ENCODE results near the gene RNF44. TPM values are rescaled to one million over a fixed set of nuclear protein-coding genes. Genes with fewer than 3 reads are reported as not detected.
A peak's percentile ranks its signal among the peaks of the same experiment; 100 is the strongest.

The RNF44 gene
- total RNA-seq, 5 donors from 2014 or later (not counting 1 experiment from before 2014, with no cell fraction given): 250 to 319 (median 294) TPM

GRCh38 chr5:176500511-176500910, 36.7 kb downstream of the RNF44 start:
- CTCF ChIA-PET: no interaction called here
- H3K27ac Mint-ChIP-seq: no peak overlapping the region
- no CpG with 5 or more reads among the region's 3 CpGs for WGBS (ENCODE audit: insufficient coverage)
- H3K4me1 Mint-ChIP-seq: no peaks in the 10 kb centered on the region
- POLR2A ChIA-PET: no interaction called here
- Histone ChIP-seq H3K4me1 (ENCODE audit: control insufficient read depth in 1 of 2, extremely low read depth in 1 of 2, insufficient read depth in 2 of 2, low read length in 2 of 2) (no peaks in the 10 kb centered on the region), H3K27ac (ENCODE audit: low read length) (no peak overlapping the region), H3K36me3 (ENCODE audit: control insufficient read depth in 2 of 2, extremely low read depth in 1 of 2, insufficient read depth in 1 of 2, low read length in 1 of 2) (peaks cover 0 to 72% of the 10 kb centered on the region in 2 donors), H3K9me3 (no peaks in the 10 kb centered on the region), H3K4me3 (ENCODE audit: control insufficient read depth in 1 of 2, extremely low read depth in 1 of 2, low read length in 1 of 2) (no peak overlapping the region), H3K27me3 (replicated peaks in 1 of 2; ENCODE audit: control insufficient read depth in 2 of 2, extremely low read depth in 1 of 2, insufficient read depth in 2 of 2, low read length in 1 of 2) (no peaks in the 10 kb centered on the region)
- peaks cover 56% of the 10 kb centered on the region for H3K36me3 Mint-ChIP-seq
- H3K9me3 Mint-ChIP-seq: no peaks in the 10 kb centered on the region
- DNase-seq (no peak), ATAC-seq (replicated peaks in 1 of 4) (no peak)
- H3K27me3 Mint-ChIP-seq: no peaks in the 10 kb centered on the region
- H3K4me3 Mint-ChIP-seq: no peak overlapping the region

- Histone ChIP-seq H3K36me3 (ENCODE audit: control insufficient read depth in 2 of 2, extremely low read depth in 1 of 2, insufficient read depth in 1 of 2, low read length in 1 of 2) (peaks cover 0 to 73% of the 10 kb centered on the region in 2 donors), H3K4me1 (ENCODE audit: control insufficient read depth in 1 of 2, extremely low read depth in 1 of 2, insufficient read depth in 2 of 2, low read length in 2 of 2) (no peaks in the 10 kb centered on the region), H3K9me3 (no peaks in the 10 kb centered on the region), H3K27me3 (replicated peaks in 1 of 2; ENCODE audit: control insufficient read depth in 2 of 2, extremely low read depth in 1 of 2, insufficient read depth in 2 of 2, low read length in 1 of 2) (no peaks in the 10 kb centered on the region), H3K27ac (ENCODE audit: low read length) (no peak overlapping the region), H3K4me3 (ENCODE audit: control insufficient read depth in 1 of 2, extremely low read depth in 1 of 2, low read length in 1 of 2) (no peak overlapping the region)
- DNase-seq: no peak
- no peak for ATAC-seq (replicated peaks in 1 of 4)
- H3K27me3 Mint-ChIP-seq: no peaks in the 10 kb centered on the region
- H3K27ac Mint-ChIP-seq: peak overlapping the region in 1 of 2 donors; percentile 16
- ChIA-PET CTCF (no interaction called here), POLR2A (no interaction called here)
- WGBS (ENCODE audit: insufficient coverage): 100% methylated on average over 1 of the region's 5 CpGs
- H3K4me3 Mint-ChIP-seq: no peak overlapping the region
- H3K4me1 Mint-ChIP-seq: no peaks in the 10 kb centered on the region
- peaks cover 48% of the 10 kb centered on the region for H3K36me3 Mint-ChIP-seq
- no peaks in the 10 kb centered on the region for H3K9me3 Mint-ChIP-seq
These were observed 37.9 kb downstream of the RNF44 start for GRCh38 chr5:176499273-176499672.

GRCh38 chr5:176497852-176498251, 39.4 kb downstream of the RNF44 start:
- Histone ChIP-seq H3K9me3 (no peaks in the 10 kb centered on the region), H3K4me1 (ENCODE audit: control insufficient read depth in 1 of 2, extremely low read depth in 1 of 2, insufficient read depth in 2 of 2, low read length in 2 of 2) (no peaks in the 10 kb centered on the region), H3K27me3 (replicated peaks in 1 of 2; ENCODE audit: control insufficient read depth in 2 of 2, extremely low read depth in 1 of 2, insufficient read depth in 2 of 2, low read length in 1 of 2) (no peaks in the 10 kb centered on the region), H3K4me3 (ENCODE audit: control insufficient read depth in 1 of 2, extremely low read depth in 1 of 2, low read length in 1 of 2) (no peak overlapping the region), H3K36me3 (ENCODE audit: control insufficient read depth in 2 of 2, extremely low read depth in 1 of 2, insufficient read depth in 1 of 2, low read length in 1 of 2) (peaks cover 6 to 76% of the 10 kb centered on the region in 2 donors), H3K27ac (ENCODE audit: low read length) (no peak overlapping the region)
- Mint-ChIP-seq H3K27ac (no peak overlapping the region), H3K9me3 (no peaks in the 10 kb centered on the region), H3K4me1 (no peaks in the 10 kb centered on the region), H3K4me3 (no peak overlapping the region), H3K36me3 (peaks cover 62% of the 10 kb centered on the region), H3K27me3 (no peaks in the 10 kb centered on the region)
- DNase-seq: no peak
- CTCF ChIA-PET: no interaction called here
- ATAC-seq (replicated peaks in 1 of 4): no peak
- POLR2A ChIA-PET: no interaction called here
- 80% methylated on average over 1 of the region's 9 CpGs for whole genome bisulfite sequencing (ENCODE audit: insufficient coverage)

- no peaks in the 10 kb centered on the region for H3K9me3 Mint-ChIP-seq
- Histone ChIP-seq H3K4me3 (ENCODE audit: control insufficient read depth in 1 of 2, extremely low read depth in 1 of 2, low read length in 1 of 2) (no peak overlapping the region), H3K36me3 (ENCODE audit: control insufficient read depth in 2 of 2, extremely low read depth in 1 of 2, insufficient read depth in 1 of 2, low read length in 1 of 2) (peaks cover 10 to 69% of the 10 kb centered on the region in 2 donors), H3K4me1 (ENCODE audit: control insufficient read depth in 1 of 2, extremely low read depth in 1 of 2, insufficient read depth in 2 of 2, low read length in 2 of 2) (peaks cover 7 to 14% of the 10 kb centered on the region in 2 experiments), H3K27me3 (replicated peaks in 1 of 2; ENCODE audit: control insufficient read depth in 2 of 2, extremely low read depth in 1 of 2, insufficient read depth in 2 of 2, low read length in 1 of 2) (no peaks in the 10 kb centered on the region), H3K9me3 (no peaks in the 10 kb centered on the region), H3K27ac (ENCODE audit: low read length) (no peak overlapping the region)
- ATAC-seq (replicated peaks in 1 of 4) (no peak), DNase-seq (no peak)
- WGBS (ENCODE audit: insufficient coverage): 97% methylated on average over 3 of the region's 3 CpGs
- H3K36me3 Mint-ChIP-seq: peaks cover 62% of the 10 kb centered on the region
- no peak overlapping the region for H3K27ac Mint-ChIP-seq
- H3K4me3 Mint-ChIP-seq: no peak overlapping the region
- POLR2A ChIA-PET: interaction anchor here in 1 of 2 donors (0.6 kb wide), 1 partner anchor 37 kb away, joined by 3 read pairs; no protein-coding TSS in a partner anchor
- CTCF ChIA-PET: interaction anchor here in 1 of 2 donors (1.4 kb wide), 1 partner anchor 44 kb away, joined by 3 read pairs; the partner anchor contains the start of gene FAF2
- H3K27me3 Mint-ChIP-seq: no peaks in the 10 kb centered on the region
- peaks cover 19 to 22% (median 21%) of the 10 kb centered on the region in 3 donors for H3K4me1 Mint-ChIP-seq
These were observed 44.8 kb downstream of the RNF44 start for GRCh38 chr5:176492431-176492830.

GRCh38 chr5:176491901-176492300, 45.3 kb downstream of the RNF44 start:
- no peaks in the 10 kb centered on the region for H3K27me3 Mint-ChIP-seq

GRCh38 chr5:176491101-176491502, 46.1 kb downstream of the RNF44 start:
- no peaks in the 10 kb centered on the region for H3K27me3 Mint-ChIP-seq
- POLR2A ChIA-PET: no interaction called here

More at GRCh38 chr5:176491901-176492300, 45.3 kb downstream of the RNF44 start:
- Mint-ChIP-seq H3K4me1 (peaks cover 21 to 26% (median 24%) of the 10 kb centered on the region in 3 donors), H3K36me3 (peaks cover 60% of the 10 kb centered on the region), H3K4me3 (no peak overlapping the region), H3K27ac (peak overlapping the region in 1 of 2 donors; percentile 40), H3K9me3 (no peaks in the 10 kb centered on the region)
- 95% methylated on average over 4 of the region's 8 CpGs for WGBS (ENCODE audit: insufficient coverage)
- no peak for DNase-seq
- ChIA-PET POLR2A (no interaction called here), CTCF (no interaction called here)
- ATAC-seq (replicated peaks in 1 of 4): no peak
- Histone ChIP-seq H3K9me3 (no peaks in the 10 kb centered on the region), H3K4me1 (ENCODE audit: control insufficient read depth in 1 of 2, extremely low read depth in 1 of 2, insufficient read depth in 2 of 2, low read length in 2 of 2) (peaks cover 7 to 19% of the 10 kb centered on the region in 2 experiments), H3K36me3 (ENCODE audit: control insufficient read depth in 2 of 2, extremely low read depth in 1 of 2, insufficient read depth in 1 of 2, low read length in 1 of 2) (peaks cover 10 to 66% of the 10 kb centered on the region in 2 donors), H3K27me3 (replicated peaks in 1 of 2; ENCODE audit: control insufficient read depth in 2 of 2, extremely low read depth in 1 of 2, insufficient read depth in 2 of 2, low read length in 1 of 2) (no peaks in the 10 kb centered on the region), H3K4me3 (ENCODE audit: control insufficient read depth in 1 of 2, extremely low read depth in 1 of 2, low read length in 1 of 2) (no peak overlapping the region), H3K27ac (ENCODE audit: low read length) (no peak overlapping the region)

More at GRCh38 chr5:176491101-176491502, 46.1 kb downstream of the RNF44 start:
- Histone ChIP-seq H3K27ac (ENCODE audit: low read length) (no peak overlapping the region), H3K4me1 (ENCODE audit: control insufficient read depth in 1 of 2, extremely low read depth in 1 of 2, insufficient read depth in 2 of 2, low read length in 2 of 2) (peaks cover 7 to 19% of the 10 kb centered on the region in 2 experiments), H3K9me3 (no peaks in the 10 kb centered on the region), H3K4me3 (ENCODE audit: control insufficient read depth in 1 of 2, extremely low read depth in 1 of 2, low read length in 1 of 2) (no peak overlapping the region), H3K36me3 (ENCODE audit: control insufficient read depth in 2 of 2, extremely low read depth in 1 of 2, insufficient read depth in 1 of 2, low read length in 1 of 2) (peaks cover 10 to 66% of the 10 kb centered on the region in 2 donors), H3K27me3 (replicated peaks in 1 of 2; ENCODE audit: control insufficient read depth in 2 of 2, extremely low read depth in 1 of 2, insufficient read depth in 2 of 2, low read length in 1 of 2) (no peaks in the 10 kb centered on the region)
- no peaks in the 10 kb centered on the region for H3K9me3 Mint-ChIP-seq
- H3K36me3 Mint-ChIP-seq: peaks cover 64% of the 10 kb centered on the region
- peaks cover 29 to 32% (median 31%) of the 10 kb centered on the region in 3 donors for H3K4me1 Mint-ChIP-seq
- H3K4me3 Mint-ChIP-seq: no peak overlapping the region
- H3K27ac Mint-ChIP-seq: peak overlapping the region; percentile 15 to 48
- DNase-seq: no peak
- no peak for ATAC-seq (replicated peaks in 1 of 4)
- CTCF ChIA-PET: no interaction called here
- WGBS (ENCODE audit: insufficient coverage): no CpG with 5 or more reads among the region's 3 CpGs

All from T-cell (primary cell).